ENCODE data around the gene DSCAM. TPM values are rescaled to one million over a fixed set of nuclear protein-coding genes. Genes with fewer than 3 reads are reported as not detected.

DSCAM gene
- total and polyA plus RNA-seq, 2 donors (not counting 1 experiment from before 2014, with no cell fraction given): not detected

DNA sequence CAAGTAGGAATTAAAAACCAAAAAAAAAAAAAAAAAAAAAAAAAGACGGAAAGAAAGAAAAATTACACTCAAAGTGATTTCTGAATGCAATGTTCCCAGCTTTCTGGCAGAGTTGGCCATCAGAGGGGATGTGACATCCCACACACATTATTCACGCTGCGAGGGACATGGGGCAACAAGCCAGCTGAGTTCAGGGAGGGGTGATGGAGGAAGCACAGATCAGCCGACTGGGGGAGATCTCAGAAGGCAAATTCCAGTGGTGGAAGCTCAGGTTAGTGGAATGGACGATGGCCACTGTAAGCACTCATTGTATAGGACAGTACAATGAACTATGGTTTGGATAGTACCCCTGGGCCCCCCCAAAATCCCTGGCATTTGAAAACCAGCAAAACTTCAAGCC, 667.8 kb downstream of the DSCAM start:
- no peak overlapping the region for H3K4me3 ChIP-seq (ENCODE audit: control extremely low read depth in 1 of 5, extremely low read depth in 1 of 5, insufficient read depth in 1 of 5, low read depth in 2 of 5, low read length in 4 of 5)
- no CpG with 5 or more reads among the region's 5 CpGs for WGBS (ENCODE audit: insufficient coverage)

DNA sequence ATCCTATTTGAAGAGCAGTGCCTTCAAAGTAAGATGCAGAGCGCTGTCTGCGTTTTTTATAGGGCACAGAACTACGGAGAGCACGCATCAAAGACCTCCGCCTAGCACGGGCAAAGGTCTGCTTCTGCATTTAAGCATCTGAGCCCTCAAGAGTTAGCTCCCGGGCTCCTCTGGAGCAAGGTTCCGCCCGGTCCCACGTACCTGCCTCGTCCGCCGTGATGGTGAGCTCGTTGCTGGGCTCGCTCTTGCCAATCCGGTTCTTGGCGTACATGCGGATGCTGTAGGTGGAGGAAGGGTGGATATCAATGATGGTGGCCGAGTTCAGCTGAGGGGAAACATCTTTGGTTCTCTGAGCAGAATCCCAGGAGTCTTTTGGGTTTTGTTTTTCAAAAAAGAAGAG, 668.2 kb downstream of the DSCAM start:
- ATAC-seq (ENCODE audit: low read depth) (no peak), DNase-seq (no peak)
- intact Hi-C loops (cut with micrococcal nuclease): no loop called here
- no peaks in the 10 kb centered on the region for H3K27me3 ChIP-seq (replicated peaks in 1 of 4; ENCODE audit: control extremely low read depth in 1 of 4, control insufficient read depth in 3 of 4, insufficient read depth in 4 of 4, low read length in 3 of 4)
- Mint-ChIP-seq H3K27ac (no peak overlapping the region), H3K4me1 (no peaks in the 10 kb centered on the region), H3K4me3 (no peak overlapping the region), H3K9me3 (ENCODE audit: insufficient read depth) (peaks cover 1% of the 10 kb centered on the region), H3K27me3 (no peaks in the 10 kb centered on the region)
- TF ChIP-seq, protein P1, sequence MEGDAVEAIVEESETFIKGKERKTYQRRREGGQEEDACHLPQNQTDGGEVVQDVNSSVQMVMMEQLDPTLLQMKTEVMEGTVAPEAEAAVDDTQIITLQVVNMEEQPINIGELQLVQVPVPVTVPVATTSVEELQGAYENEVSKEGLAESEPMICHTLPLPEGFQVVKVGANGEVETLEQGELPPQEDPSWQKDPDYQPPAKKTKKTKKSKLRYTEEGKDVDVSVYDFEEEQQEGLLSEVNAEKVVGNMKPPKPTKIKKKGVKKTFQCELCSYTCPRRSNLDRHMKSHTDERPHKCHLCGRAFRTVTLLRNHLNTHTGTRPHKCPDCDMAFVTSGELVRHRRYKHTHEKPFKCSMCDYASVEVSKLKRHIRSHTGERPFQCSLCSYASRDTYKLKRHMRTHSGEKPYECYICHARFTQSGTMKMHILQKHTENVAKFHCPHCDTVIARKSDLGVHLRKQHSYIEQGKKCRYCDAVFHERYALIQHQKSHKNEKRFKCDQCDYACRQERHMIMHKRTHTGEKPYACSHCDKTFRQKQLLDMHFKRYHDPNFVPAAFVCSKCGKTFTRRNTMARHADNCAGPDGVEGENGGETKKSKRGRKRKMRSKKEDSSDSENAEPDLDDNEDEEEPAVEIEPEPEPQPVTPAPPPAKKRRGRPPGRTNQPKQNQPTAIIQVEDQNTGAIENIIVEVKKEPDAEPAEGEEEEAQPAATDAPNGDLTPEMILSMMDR (IDR thresholded peaks at IDR 0.05): no peak
- no peak for TF ChIP-seq EZH2 (IDR thresholded peaks at IDR 0.05; ENCODE audit: borderline replicate concordance, insufficient read depth, low read depth, low read length, poor library complexity, severe bottlenecking)
- no peaks in the 10 kb centered on the region for H3K36me3 ChIP-seq (replicated peaks in 1 of 2; ENCODE audit: control extremely low read depth in 1 of 2, control insufficient read depth in 1 of 2, extremely low read depth in 1 of 2, insufficient read depth in 2 of 2, low read length in 1 of 2)
- no peaks in the 10 kb centered on the region for H4K20me1 ChIP-seq (ENCODE audit: control insufficient read depth, insufficient read depth, low read length, poor library complexity, severe bottlenecking)
- no peak overlapping the region for H3K4me3 ChIP-seq (ENCODE audit: control extremely low read depth in 1 of 5, extremely low read depth in 1 of 5, insufficient read depth in 1 of 5, low read depth in 2 of 5, low read length in 4 of 5)
- H3K4me2 ChIP-seq (replicated peaks; ENCODE audit: low read depth, low read length, poor library complexity, severe bottlenecking): no peak overlapping the region
- no peaks in the 10 kb centered on the region for H3K4me1 ChIP-seq (ENCODE audit: control insufficient read depth in 2 of 2, insufficient read depth in 2 of 2, low read length in 2 of 2)
- H2AFZ ChIP-seq (ENCODE audit: insufficient read depth, low read depth, low read length, poor library complexity, severe bottlenecking): no peak overlapping the region
- WGBS (ENCODE audit: insufficient coverage): 94% methylated on average over 18 of the region's 19 CpGs
- H3K27ac ChIP-seq (ENCODE audit: low read length in 2 of 2): no peak overlapping the region
- H3K9me3 ChIP-seq (ENCODE audit: control extremely low read depth in 1 of 3, control insufficient read depth in 2 of 3, insufficient read depth in 1 of 3, low read length in 2 of 3): peaks cover 0 to 18% (median 0%) of the 10 kb centered on the region in 3 donors
- H3K9ac ChIP-seq (ENCODE audit: low read length): no peak overlapping the region
- ChIA-PET CTCF (no interaction called here), POLR2A (no interaction called here)
- no peaks in the 10 kb centered on the region for H3K79me2 ChIP-seq (ENCODE audit: control insufficient read depth, insufficient read depth, low read length)

More for the DNA sequence above, 667.8 kb downstream of the DSCAM start:
- peaks cover 3% of the 10 kb centered on the region for H3K9me3 Mint-ChIP-seq (ENCODE audit: insufficient read depth)
- H3K27ac ChIP-seq (ENCODE audit: low read length in 2 of 2): no peak overlapping the region
- H3K9me3 ChIP-seq (ENCODE audit: control extremely low read depth in 1 of 3, control insufficient read depth in 2 of 3, insufficient read depth in 1 of 3, low read length in 2 of 3): peaks cover 0 to 18% (median 0%) of the 10 kb centered on the region in 3 donors
- no peak overlapping the region for H3K9ac ChIP-seq (ENCODE audit: low read length)
- CTCF ChIA-PET: no interaction called here
- H3K79me2 ChIP-seq (ENCODE audit: control insufficient read depth, insufficient read depth, low read length): no peaks in the 10 kb centered on the region
- H3K4me3 Mint-ChIP-seq: no peak overlapping the region
- intact Hi-C loops (cut with micrococcal nuclease): no loop called here
- H3K27me3 ChIP-seq (replicated peaks in 1 of 4; ENCODE audit: control extremely low read depth in 1 of 4, control insufficient read depth in 3 of 4, insufficient read depth in 4 of 4, low read length in 3 of 4): no peaks in the 10 kb centered on the region
- H3K36me3 ChIP-seq (replicated peaks in 1 of 2; ENCODE audit: control extremely low read depth in 1 of 2, control insufficient read depth in 1 of 2, extremely low read depth in 1 of 2, insufficient read depth in 2 of 2, low read length in 1 of 2): no peaks in the 10 kb centered on the region
- no peak overlapping the region for H3K27ac Mint-ChIP-seq
- H3K27me3 Mint-ChIP-seq: no peaks in the 10 kb centered on the region
- H3K4me2 ChIP-seq (replicated peaks; ENCODE audit: low read depth, low read length, poor library complexity, severe bottlenecking): no peak overlapping the region
- POLR2A ChIA-PET: no interaction called here
- no peak for ATAC-seq (ENCODE audit: low read depth)
- no peaks in the 10 kb centered on the region for H3K4me1 ChIP-seq (ENCODE audit: control insufficient read depth in 2 of 2, insufficient read depth in 2 of 2, low read length in 2 of 2)
- H4K20me1 ChIP-seq (ENCODE audit: control insufficient read depth, insufficient read depth, low read length, poor library complexity, severe bottlenecking): no peaks in the 10 kb centered on the region
- TF ChIP-seq EZH2 (IDR thresholded peaks at IDR 0.05; ENCODE audit: borderline replicate concordance, insufficient read depth, low read depth, low read length, poor library complexity, severe bottlenecking): no peak
- TF ChIP-seq, protein P1 (IDR thresholded peaks at IDR 0.05): no peak
- DNase-seq: no peak
- H3K4me1 Mint-ChIP-seq: no peaks in the 10 kb centered on the region
- no peak overlapping the region for H2AFZ ChIP-seq (ENCODE audit: insufficient read depth, low read depth, low read length, poor library complexity, severe bottlenecking)
